ENCODE results near the gene MBL2. TPM values are rescaled to one million over a fixed set of nuclear protein-coding genes. Genes with fewer than 3 reads are reported as not detected.

MBL2 gene
- total RNA-seq, 1 donor from 2014 or later = 0.12 TPM

GRCh38 chr10:52771534-52772445 lies 794 bp downstream of the MBL2 start:
- DNase-seq (ENCODE audit: low spot score) = no peak

- DNase-seq (ENCODE audit: low spot score) = no peak
Measured at GRCh38 chr10:52770904-52771303, 1.7 kb downstream of the MBL2 start.

- DNase-seq (ENCODE audit: low spot score) = no peak
Measured at GRCh38 chr10:52769966-52770365, 2.6 kb downstream of the MBL2 start.

GRCh38 chr10:52768001-52768532 lies 4.5 kb downstream of the MBL2 start:
- no peak for DNase-seq (ENCODE audit: low spot score)

GRCh38 chr10:52762088-52762487 lies 10.5 kb downstream of the MBL2 start:
- no peak for DNase-seq (ENCODE audit: low spot score)

- no peak for DNase-seq (ENCODE audit: low spot score)
Measured at GRCh38 chr10:52759154-52759553, 13.4 kb downstream of the MBL2 start.

GRCh38 chr10:52758406-52758805 lies 14.2 kb downstream of the MBL2 start:
- no peak for DNase-seq (ENCODE audit: low spot score)

GRCh38 chr10:52757773-52758172 lies 14.8 kb downstream of the MBL2 start:
- DNase-seq (ENCODE audit: low spot score) = no peak

- no peak for DNase-seq (ENCODE audit: low spot score)
Measured at GRCh38 chr10:52756966-52757365, 15.6 kb downstream of the MBL2 start.

GRCh38 chr10:52756295-52756694 lies 16.3 kb downstream of the MBL2 start:
- DNase-seq (ENCODE audit: low spot score) = no peak

GRCh38 chr10:52755297-52756062 lies 17.1 kb downstream of the MBL2 start:
- peak; percentile 31 for DNase-seq (ENCODE audit: low spot score)

GRCh38 chr10:52752801-52753445 lies 19.7 kb downstream of the MBL2 start:
- DNase-seq (ENCODE audit: low spot score) = no peak

- DNase-seq (ENCODE audit: low spot score) = no peak
Measured at GRCh38 chr10:52752261-52752660, 20.3 kb downstream of the MBL2 start.

- no peak for DNase-seq (ENCODE audit: low spot score)
Measured at GRCh38 chr10:52751337-52751736, 21.2 kb downstream of the MBL2 start.

- DNase-seq (ENCODE audit: low spot score) = no peak
Measured at GRCh38 chr10:52750629-52751028, 22.0 kb downstream of the MBL2 start.

GRCh38 chr10:52747694-52748093 lies 24.9 kb downstream of the MBL2 start:
- no peak for DNase-seq (ENCODE audit: low spot score)

GRCh38 chr10:52746169-52746568 lies 26.4 kb downstream of the MBL2 start:
- DNase-seq (ENCODE audit: low spot score) = no peak

GRCh38 chr10:52744057-52744805 lies 28.4 kb downstream of the MBL2 start:
- DNase-seq (ENCODE audit: low spot score) = no peak

- DNase-seq (ENCODE audit: low spot score) = no peak
Measured at GRCh38 chr10:52742731-52743130, 29.9 kb downstream of the MBL2 start.

- no peak for DNase-seq (ENCODE audit: low spot score)
Measured at GRCh38 chr10:52741851-52742250, 30.7 kb downstream of the MBL2 start.

GRCh38 chr10:52740913-52741675 lies 31.5 kb downstream of the MBL2 start:
- peak; percentile 22 for DNase-seq (ENCODE audit: low spot score)

All from mucosa of gallbladder (tissue), 1 donor.